SK-N-SH (cell line): ENCODE results near the gene INAVA. TPM values are rescaled to one million over a fixed set of nuclear protein-coding genes. Genes with fewer than 3 reads are reported as not detected.

Experiments used
- CTCF ChIA-PET: fragments of 300-600, 350-600 bp; formaldehyde crosslinking; extraction: SDS; loops from one replicate; lab custom pipeline; 2021; lab: Yijun Ruan, JAX
- POLR2A ChIA-PET: fragments of 350-600 bp; sonication (Branson Sonifier 250); formaldehyde crosslinking; extraction: SDS; loops from one replicate; lab custom pipeline; 2020; ENCODE audit warnings: antibody characterized with exemption, inconsistent platforms; lab: Yijun Ruan, JAX
- DNase-seq: peaks from one replicate; pipeline ENCODE4 v3.0.0; 2012
- H2AFZ ChIP-seq: fragments of 200-600 bp; sonication (generic); 2 replicates; pipeline ENCODE4 v1.8.1; 2016; ENCODE audit warnings: antibody characterized with exemption, mild to moderate bottlenecking, low read depth
- H3F3A ChIP-seq: fragments of 200-600 bp; sonication (generic); replicated peaks from 2 replicates; pipeline ENCODE3; 2016; ENCODE audit warnings: antibody characterized with exemption, mild to moderate bottlenecking; ENCODE audit not compliant: insufficient read depth
- H3K27ac ChIP-seq, 2 experiments: fragments of 200-500 bp in 1 of 2; fragments of 200-600 bp in 1 of 2; sonication (Bioruptor generic) in 1 of 2; sonication (generic), shearing (Covaris generic) in 1 of 2; 2 replicates each; pipeline versions ENCODE4 v1.5.1 to v1.6.1; 2014 to 2016; ENCODE audit warnings: low read depth in 2 of 2, inconsistent platforms in 1 of 2, low read length in 1 of 2, mild to moderate bottlenecking in 1 of 2, mixed read lengths in 1 of 2
- H3K27me3 ChIP-seq: fragments of 200-600 bp; sonication (generic), shearing (Covaris generic); 2 replicates; pipeline ENCODE4 v1.6.1; 2016; ENCODE audit warnings: mixed run types; ENCODE audit not compliant: insufficient read depth
- H3K36me3 ChIP-seq, 2 experiments: fragments of 200-500 bp in 1 of 2; fragments of 200-600 bp in 1 of 2; sonication (Bioruptor generic) in 1 of 2; sonication (generic) in 1 of 2; replicated peaks in 1 of 2; 2 replicates each; pipeline versions ENCODE3 to v1.5.1; 2014 to 2016; ENCODE audit warnings: low read length in 1 of 2, mild to moderate bottlenecking in 1 of 2; ENCODE audit not compliant: insufficient read depth in 2 of 2, control insufficient read depth in 1 of 2
- H3K4me1 ChIP-seq, 2 experiments: fragments of 200-500 bp in 1 of 2; fragments of 200-600 bp in 1 of 2; sonication (Bioruptor generic) in 1 of 2; sonication (generic), shearing (Covaris generic) in 1 of 2; 2 replicates each; pipeline versions ENCODE4 v1.5.1 to v1.6.1; 2014 to 2016; ENCODE audit warnings: low read depth in 1 of 2, low read length in 1 of 2, mixed run types in 1 of 2; ENCODE audit not compliant: insufficient read depth in 2 of 2, control insufficient read depth in 1 of 2
- H3K4me2 ChIP-seq: fragments of 200-600 bp; sonication (generic), shearing (Covaris generic); 2 replicates; pipeline ENCODE4 v1.6.1; 2017; ENCODE audit warnings: mixed run types
- H3K4me3 ChIP-seq, 2 experiments: fragments of 200-500 bp in 1 of 2; fragments of 200-600 bp in 1 of 2; sonication (Bioruptor generic) in 1 of 2; sonication (generic), shearing (Covaris generic) in 1 of 2; 2 replicates each; pipeline versions ENCODE4 v1.5.1 to v1.8.1; 2014 to 2016; ENCODE audit warnings: low read depth in 2 of 2, inconsistent platforms in 1 of 2, low read length in 1 of 2, mild to moderate bottlenecking in 1 of 2, mixed read lengths in 1 of 2, moderate library complexity in 1 of 2
- H3K79me2 ChIP-seq: fragments of 200-600 bp; sonication (generic); 2 replicates; pipeline ENCODE4 v1.8.1; 2017; ENCODE audit warnings: mild to moderate bottlenecking; ENCODE audit not compliant: insufficient read depth
- H3K9ac ChIP-seq: fragments of 200-600 bp; sonication (generic); 2 replicates; pipeline ENCODE4 v1.6.1; 2017; ENCODE audit warnings: mixed run types
- H3K9me2 ChIP-seq: fragments of 200-600 bp; sonication (generic); 2 replicates; pipeline ENCODE4 v1.6.1; 2017; ENCODE audit warnings: mixed run types
- H3K9me3 ChIP-seq: fragments of 200-600 bp; sonication (generic); 2 replicates; pipeline ENCODE4 v1.6.1; 2017; ENCODE audit warnings: mixed run types, mild to moderate bottlenecking, moderate library complexity
- H4K20me1 ChIP-seq: fragments of 200-600 bp; sonication (generic); 2 replicates; pipeline ENCODE4 v1.6.1; 2017; ENCODE audit warnings: mild to moderate bottlenecking, mixed run types; ENCODE audit not compliant: insufficient read depth
- CTCF ChIP-seq: fragments of 200-600 bp; sonication (generic); IDR thresholded peaks from 2 replicates; pipeline ENCODE4 v1.6.1; 2017; ENCODE audit warnings: antibody characterized with exemption, mild to moderate bottlenecking, moderate library complexity
- EP300 ChIP-seq, 2 experiments: IDR thresholded peaks; 2 replicates each; pipeline versions ENCODE4 v1.4.0 to v1.6.1; 2012; ENCODE audit warnings: borderline replicate concordance in 1 of 2, low read depth in 1 of 2, low read length in 1 of 2
- FOSL2 ChIP-seq: IDR thresholded peaks from 2 replicates; pipeline ENCODE4 v1.4.0; 2012; ENCODE audit warnings: low read depth, mild to moderate bottlenecking, moderate library complexity, borderline replicate concordance
- FOXM1 ChIP-seq: IDR thresholded peaks from 2 replicates; pipeline ENCODE4 v1.4.0; 2012; ENCODE audit warnings: low read depth, mild to moderate bottlenecking
- GATA2 ChIP-seq: sonication (generic); formaldehyde crosslinking; IDR thresholded peaks from 2 replicates; pipeline ENCODE4 v1.5.0; 2020; ENCODE audit warnings: mild to moderate bottlenecking, missing genetic modification reagents
- JUND ChIP-seq: IDR thresholded peaks from 2 replicates; pipeline ENCODE4 v1.4.0; 2012
- MEF2A ChIP-seq: IDR thresholded peaks from 2 replicates; pipeline ENCODE4 v1.4.0; 2012; ENCODE audit warnings: low read depth, borderline replicate concordance
- MXI1 ChIP-seq: IDR thresholded peaks from 2 replicates; pipeline ENCODE4 v1.6.1; 2012; ENCODE audit warnings: mild to moderate bottlenecking, low read depth, low read length, improper control_type of control experiment
- NFIC ChIP-seq: IDR thresholded peaks from 2 replicates; pipeline ENCODE4 v1.4.0; 2012; ENCODE audit warnings: borderline replicate concordance
- POLR2AphosphoS5 ChIP-seq: IDR thresholded peaks from 2 replicates; pipeline ENCODE4 v1.6.1; 2012; ENCODE audit warnings: low read depth, low read length
- RCOR1 ChIP-seq: fragments of 150-350 bp; IDR thresholded peaks from 2 replicates; pipeline ENCODE4 v1.6.1; 2017; ENCODE audit warnings: antibody characterized with exemption, low read length
- REST ChIP-seq: IDR thresholded peaks from 2 replicates; pipeline ENCODE4 v1.6.1; 2012; ENCODE audit warnings: mild to moderate bottlenecking, low read depth, low read length, moderate library complexity
- RFX5 ChIP-seq: IDR thresholded peaks from 2 replicates; pipeline ENCODE4 v1.6.1; 2012; ENCODE audit warnings: mild to moderate bottlenecking, improper control_type of control experiment, low read length
- SMC3 ChIP-seq: IDR thresholded peaks from 2 replicates; pipeline ENCODE4 v1.6.1; 2012; ENCODE audit warnings: low read depth, low read length, improper control_type of control experiment
- TAF1 ChIP-seq: IDR thresholded peaks from 2 replicates; pipeline ENCODE4 v1.6.1; 2012; ENCODE audit warnings: low read depth, mild to moderate bottlenecking, low read length, moderate library complexity, borderline replicate concordance
- TEAD4 ChIP-seq: IDR thresholded peaks from 2 replicates; pipeline ENCODE4 v1.4.0; 2012; ENCODE audit warnings: mild to moderate bottlenecking, borderline replicate concordance; ENCODE audit not compliant: insufficient read depth
- YY1 ChIP-seq: IDR thresholded peaks from 2 replicates; pipeline ENCODE4 v1.4.0; 2012; ENCODE audit warnings: low read depth, mild to moderate bottlenecking
- ZBTB33 ChIP-seq: IDR thresholded peaks from 2 replicates; pipeline ENCODE4 v1.4.0; 2012; ENCODE audit warnings: low read depth, borderline replicate concordance
- WGBS: methylation state at CpG from one replicate; pipeline ENCODE4 v1.1.6; 2017; ENCODE audit warnings: low lambda C conversion rate; 5-methylcytosine and 5-hydroxymethylcytosine counted together
- polyA plus RNA-seq, 3 experiments: library from polyadenylated mRNA; depleted of rRNA; stranded (reverse); fragments of >200 nt; gene quantifications; 2 replicates each; pipeline ENCODE4 v1.2.3, GENCODE V29; 2012
- TF ChIP-seq, protein P1 (sequence below): IDR thresholded peaks from 2 replicates; pipeline ENCODE4 v1.4.0; 2012; ENCODE audit warnings: low read depth
- TF ChIP-seq, protein P2 (sequence below): IDR thresholded peaks from 2 replicates; pipeline ENCODE4 v1.4.0; 2012; ENCODE audit warnings: low read depth, borderline replicate concordance

INAVA gene
- polyA plus RNA-seq, 1 of the 3 experiments (the other 2 are of a cell fraction) = 0.12 TPM

DNA sequence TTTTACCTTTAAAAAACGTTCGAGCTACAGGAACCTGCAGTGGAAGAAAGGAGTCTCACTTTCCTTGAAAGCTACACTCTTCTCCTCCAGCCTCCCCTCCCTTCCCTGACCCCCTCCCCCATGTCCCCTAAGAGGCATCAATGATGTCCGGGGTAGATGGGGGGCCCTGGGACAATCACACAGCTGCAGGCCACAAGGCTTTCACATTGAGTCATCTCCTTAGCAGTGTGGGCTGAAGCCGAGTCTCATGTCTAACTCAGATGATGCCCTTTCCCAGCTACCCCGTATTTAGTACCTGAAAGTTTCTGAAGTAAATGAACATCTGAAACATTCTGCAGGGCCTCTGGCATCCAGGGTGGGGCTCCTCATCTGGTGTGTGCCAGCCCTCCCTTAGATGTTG, 28.2 kb upstream of the INAVA start (continued):
- TF ChIP-seq EP300 (IDR thresholded peaks at IDR 0.05; ENCODE audit: borderline replicate concordance in 1 of 2, low read depth in 1 of 2, low read length in 1 of 2) (no peak), MXI1 (no peak), NFIC (no peak)
- TF ChIP-seq, protein P1, sequence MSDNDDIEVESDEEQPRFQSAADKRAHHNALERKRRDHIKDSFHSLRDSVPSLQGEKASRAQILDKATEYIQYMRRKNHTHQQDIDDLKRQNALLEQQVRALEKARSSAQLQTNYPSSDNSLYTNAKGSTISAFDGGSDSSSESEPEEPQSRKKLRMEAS = no peak

DNA sequence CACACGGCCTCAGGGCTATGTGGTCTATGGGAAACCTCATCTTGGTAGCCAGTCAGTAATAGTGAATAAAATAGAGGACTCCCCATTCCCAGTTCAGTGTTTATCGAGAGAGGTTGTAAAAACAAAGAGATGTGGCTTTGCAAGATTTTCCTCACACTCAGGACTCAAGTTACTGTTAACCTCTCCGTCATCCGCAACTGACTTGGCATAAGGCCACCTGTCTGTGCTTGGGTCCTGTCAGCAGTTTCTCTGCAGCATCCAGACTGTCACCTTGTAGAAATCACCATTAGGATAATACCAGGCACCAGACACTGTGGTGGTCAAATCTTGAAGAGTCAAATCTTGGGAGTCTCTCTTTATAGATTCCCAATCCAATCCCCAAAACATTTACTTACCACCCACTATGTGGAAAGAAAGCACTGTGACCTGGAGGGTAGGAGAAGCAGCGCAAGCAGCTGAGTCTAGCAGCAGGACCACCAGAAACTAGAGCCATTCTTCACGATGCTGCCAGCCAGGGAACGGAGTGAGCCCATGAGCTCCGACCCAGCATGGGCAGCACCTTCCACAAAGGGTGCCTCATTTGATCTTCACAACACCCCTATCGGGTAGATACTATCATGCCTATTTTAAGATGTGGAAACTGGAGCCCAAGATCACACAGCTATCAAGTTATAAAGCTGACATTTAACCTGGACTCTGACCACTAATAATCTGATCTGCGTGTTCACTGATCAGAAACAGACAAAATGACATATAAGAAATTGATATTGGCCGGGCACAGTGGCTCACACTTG, 27.5 kb upstream of the INAVA start:
- Histone ChIP-seq H3K36me3 (peaks cover 16% of the 10 kb centered on the region in 2 experiments), H4K20me1 (no peaks in the 10 kb centered on the region), H3K9me3 (no peaks in the 10 kb centered on the region), H3F3A (peaks cover 10% of the 10 kb centered on the region), H3K27ac (no peak overlapping the region), H3K4me3 (no peak overlapping the region), H3K27me3 (no peaks in the 10 kb centered on the region), H3K4me1 (peaks cover 0 to 4% of the 10 kb centered on the region in 2 experiments; a peak in 1 of 4 replicates), H3K9ac (no peak overlapping the region), H3K9me2 (no peaks in the 10 kb centered on the region), H2AFZ (no peak overlapping the region), H3K4me2 (no peak overlapping the region), H3K79me2 (no peaks in the 10 kb centered on the region)
- TF ChIP-seq CTCF (no peak), GATA2 (CRISPR knock-in tag) (no peak), REST (no peak), JUND (no peak), MXI1 (no peak), SMC3 (no peak), RCOR1 (no peak), NFIC (no peak), POLR2AphosphoS5 (no peak), RFX5 (no peak), ZBTB33 (no peak), FOSL2 (no peak), EP300 (IDR thresholded peaks at IDR 0.05; ENCODE audit: borderline replicate concordance in 1 of 2, low read depth in 1 of 2, low read length in 1 of 2) (no peak), FOXM1 (no peak), TEAD4 (no peak), TAF1 (no peak), YY1 (no peak), MEF2A (no peak)
- TF ChIP-seq, protein P2, sequence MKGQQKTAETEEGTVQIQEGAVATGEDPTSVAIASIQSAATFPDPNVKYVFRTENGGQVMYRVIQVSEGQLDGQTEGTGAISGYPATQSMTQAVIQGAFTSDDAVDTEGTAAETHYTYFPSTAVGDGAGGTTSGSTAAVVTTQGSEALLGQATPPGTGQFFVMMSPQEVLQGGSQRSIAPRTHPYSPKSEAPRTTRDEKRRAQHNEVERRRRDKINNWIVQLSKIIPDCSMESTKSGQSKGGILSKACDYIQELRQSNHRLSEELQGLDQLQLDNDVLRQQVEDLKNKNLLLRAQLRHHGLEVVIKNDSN = no peak
- 87% methylated on average over 7 of the region's 11 CpGs for WGBS
- DNase-seq = no peak
- ChIA-PET POLR2A (no interaction called here), CTCF (interaction anchor here (2.0 kb wide), 1 partner anchor 24 kb away, joined by 5 read pairs; no protein-coding TSS in a partner anchor)
